IMR-90 (cell line): ENCODE data around the gene CEP41. TPM values are rescaled to one million over a fixed set of nuclear protein-coding genes. Genes with fewer than 3 reads are reported as not detected.

Experiments used
- ATAC-seq: fragments of 200-7000 bp; cut with Tn5 transposase; 2 replicates; pipeline ENCODE4 v1.9.1; 2020; ENCODE audit warnings: low read depth, mild to moderate bottlenecking, moderate library complexity
- BruUV-seq: library from RNA; stranded (reverse); fragments of 400-500 nt; replicated peaks from 2 replicates; lab custom pipeline; 2021; lab: Mats Ljungman, UMichigan
- CTCF ChIA-PET: fragments of 300-600 bp; formaldehyde crosslinking; extraction: SDS; loops from one replicate; lab custom pipeline; 2021; ENCODE audit warnings: antibody characterized with exemption; lab: Yijun Ruan, JAX
- POLR2A ChIA-PET: fragments of 300-600 bp; sonication (Branson Sonifier 250); formaldehyde crosslinking; loops from one replicate; lab custom pipeline; 2022; ENCODE audit warnings: antibody characterized with exemption; ENCODE audit not compliant: unreplicated experiment; lab: Charles Lee
- DNase-seq: peaks from one replicate; pipeline ENCODE4 v3.0.0; 2013
- H2AFZ ChIP-seq: replicated peaks from 2 replicates; pipeline ENCODE3; 2013; ENCODE audit warnings: low read length, mild to moderate bottlenecking; ENCODE audit not compliant: poor library complexity
- H2AK5ac ChIP-seq: 2 replicates; pipeline ENCODE4 v1.6.1; 2013; ENCODE audit warnings: low read depth, low read length, inconsistent platforms
- H2AK9ac ChIP-seq: replicated peaks from 2 replicates; pipeline ENCODE3; 2013; ENCODE audit warnings: mild to moderate bottlenecking, low read depth, low read length, moderate library complexity; ENCODE audit not compliant: poor library complexity
- H2BK120ac ChIP-seq: 2 replicates; pipeline ENCODE4 v1.6.1; 2013; ENCODE audit warnings: low read depth, low read length, inconsistent platforms
- H2BK15ac ChIP-seq: 3 replicates; pipeline ENCODE4 v1.6.1; 2013; ENCODE audit warnings: low read depth, low read length, inconsistent platforms
- H2BK20ac ChIP-seq: 2 replicates; pipeline ENCODE4 v1.6.1; 2013; ENCODE audit warnings: low read depth, mild to moderate bottlenecking, inconsistent platforms, low read length, moderate library complexity
- H2BK5ac ChIP-seq: 2 replicates; pipeline ENCODE4 v1.6.1; 2013; ENCODE audit warnings: mild to moderate bottlenecking, low read depth, low read length, inconsistent platforms; ENCODE audit not compliant: poor library complexity, severe bottlenecking
- H3K14ac ChIP-seq: replicated peaks from 2 replicates; pipeline ENCODE4 v1.6.1; 2013; ENCODE audit warnings: low read depth, low read length, inconsistent platforms
- H3K18ac ChIP-seq: 2 replicates; pipeline ENCODE4 v1.6.1; 2013; ENCODE audit warnings: low read depth, low read length, control low read depth
- H3K23ac ChIP-seq: 2 replicates; pipeline ENCODE4 v1.6.1; 2013; ENCODE audit warnings: low read depth, low read length, inconsistent platforms
- H3K27ac ChIP-seq: 2 replicates; pipeline ENCODE4 v1.5.1; 2013; ENCODE audit warnings: mild to moderate bottlenecking, control low read depth, low read length; ENCODE audit not compliant: insufficient read depth
- H3K27me3 ChIP-seq: 2 replicates; pipeline ENCODE4 v1.6.1; 2013; ENCODE audit warnings: low read length; ENCODE audit not compliant: control insufficient read depth, insufficient read depth
- H3K36me3 ChIP-seq: 2 replicates; pipeline ENCODE4 v1.6.1; 2013; ENCODE audit warnings: low read length, mixed read lengths; ENCODE audit not compliant: control insufficient read depth, insufficient read depth
- H3K4ac ChIP-seq: 2 replicates; pipeline ENCODE4 v1.6.1; 2013; ENCODE audit warnings: low read depth, low read length, inconsistent platforms
- H3K4me1 ChIP-seq: 2 replicates; pipeline ENCODE4 v1.6.1; 2013; ENCODE audit warnings: low read length, mixed read lengths; ENCODE audit not compliant: control insufficient read depth, insufficient read depth
- H3K4me2 ChIP-seq: 2 replicates; pipeline ENCODE4 v1.6.1; 2013; ENCODE audit warnings: low read depth, mild to moderate bottlenecking, control low read depth, low read length, moderate library complexity
- H3K4me3 ChIP-seq: 2 replicates; pipeline ENCODE4 v1.5.1; 2013; ENCODE audit warnings: low read depth, mild to moderate bottlenecking, control low read depth, low read length, moderate library complexity; ENCODE audit not compliant: insufficient read depth
- H3K56ac ChIP-seq: 2 replicates; pipeline ENCODE4 v1.6.1; 2013; ENCODE audit warnings: low read length, inconsistent platforms; ENCODE audit not compliant: insufficient read depth; ENCODE audit errors: extremely low read depth
- H3K79me1 ChIP-seq, 2 experiments: 2 replicates each; pipeline ENCODE4 v1.6.1; 2013; ENCODE audit warnings: low read length in 2 of 2, inconsistent platforms in 1 of 2, low read depth in 1 of 2
- H3K9ac ChIP-seq: 2 replicates; pipeline ENCODE4 v1.6.1; 2013; ENCODE audit warnings: low read depth, low read length, control low read depth
- H3K9me1 ChIP-seq: 2 replicates; pipeline ENCODE4 v1.6.1; 2013; ENCODE audit warnings: low read length, inconsistent platforms; ENCODE audit not compliant: insufficient read depth
- H3K9me3 ChIP-seq: 2 replicates; pipeline ENCODE4 v1.6.1; 2013; ENCODE audit warnings: low read length; ENCODE audit not compliant: control insufficient read depth, insufficient read depth
- H4K20me1 ChIP-seq: 2 replicates; pipeline ENCODE4 v1.6.1; 2013; ENCODE audit warnings: low read length, inconsistent platforms; ENCODE audit not compliant: insufficient read depth
- H4K5ac ChIP-seq: 2 replicates; pipeline ENCODE4 v1.6.1; 2013; ENCODE audit warnings: mild to moderate bottlenecking, low read depth, low read length, control low read depth
- H4K8ac ChIP-seq, 2 experiments: 2 replicates each; pipeline ENCODE4 v1.6.1; 2013; ENCODE audit warnings: low read depth in 2 of 2, low read length in 2 of 2, control low read depth in 1 of 2, inconsistent platforms in 1 of 2
- H4K91ac ChIP-seq: 2 replicates; pipeline ENCODE4 v1.6.1; 2013; ENCODE audit warnings: low read depth, low read length, inconsistent platforms; ENCODE audit not compliant: insufficient read depth
- BHLHE40 ChIP-seq: fragments of 150-350 bp; IDR thresholded peaks from 2 replicates; pipeline ENCODE4 v1.6.1; 2016; ENCODE audit warnings: mild to moderate bottlenecking, low read depth, low read length
- CEBPB ChIP-seq: IDR thresholded peaks from 2 replicates; pipeline ENCODE4 v1.6.1; 2012; ENCODE audit warnings: low read depth, low read length, improper control_type of control experiment
- CHD1 ChIP-seq: IDR thresholded peaks from 2 replicates; pipeline ENCODE4 v1.6.1; 2012; ENCODE audit warnings: low read depth, low read length, improper control_type of control experiment
- FOS ChIP-seq: fragments of 150-350 bp; IDR thresholded peaks from 2 replicates; pipeline ENCODE4 v1.6.1; 2016; ENCODE audit warnings: low read depth, low read length
- MAFK ChIP-seq: IDR thresholded peaks from 2 replicates; pipeline ENCODE4 v1.6.1; 2012; ENCODE audit warnings: low read depth, low read length, improper control_type of control experiment
- MAZ ChIP-seq: IDR thresholded peaks from 2 replicates; pipeline ENCODE4 v1.6.1; 2012; ENCODE audit warnings: low read depth, mild to moderate bottlenecking, low read length, improper control_type of control experiment, moderate library complexity, borderline replicate concordance
- MXI1 ChIP-seq: IDR thresholded peaks from 2 replicates; pipeline ENCODE4 v1.6.1; 2012; ENCODE audit warnings: low read depth, mild to moderate bottlenecking, low read length, moderate library complexity, borderline replicate concordance
- NFE2L2 ChIP-seq: fragments of 150-350 bp; IDR thresholded peaks from 2 replicates; pipeline ENCODE4 v1.6.1; 2016; ENCODE audit warnings: low read depth, mild to moderate bottlenecking, low read length
- RAD21 ChIP-seq: IDR thresholded peaks from 2 replicates; pipeline ENCODE4 v1.6.1; 2012; ENCODE audit warnings: low read length, improper control_type of control experiment
- RCOR1 ChIP-seq: IDR thresholded peaks from 2 replicates; pipeline ENCODE4 v1.6.1; 2012; ENCODE audit warnings: mild to moderate bottlenecking, low read length, improper control_type of control experiment; ENCODE audit not compliant: insufficient replicate concordance
- RFX5 ChIP-seq: IDR thresholded peaks from 2 replicates; pipeline ENCODE4 v1.8.0; 2012; ENCODE audit warnings: low read depth, mild to moderate bottlenecking, low read length, moderate library complexity
- WGBS, 2 experiments: methylation state at CpG; one replicate each; pipeline versions ENCODE4 v1.1.5 to v1.1.7; 2013; ENCODE audit warnings: missing lambda C conversion rate in 2 of 2; ENCODE audit not compliant: insufficient read length in 1 of 2; ENCODE audit errors: extremely low coverage in 2 of 2; 5-methylcytosine and 5-hydroxymethylcytosine counted together
- dilution Hi-C: fragments of 300-500 bp; cut with HindIII; formaldehyde crosslinking; loops from one replicate; pipeline ENCODE4 v1.14.3; 2018; ENCODE audit warnings: low sequenced_read_pairs; ENCODE audit not compliant: unreplicated experiment
- in situ Hi-C: fragments of 300-500 bp; cut with MboI; formaldehyde crosslinking; loops from 3 replicates; pipeline ENCODE4 v1.14.3; 2019; ENCODE audit warnings: low sequenced_read_pairs, inconsistent platforms, mixed read lengths
- intact Hi-C: fragments of 100-400 bp; cut with micrococcal nuclease; formaldehyde crosslinking; loops from 2 replicates; pipeline ENCODE4 v1.10.0; 2022
- polyA plus RNA-seq, 3 experiments: library from polyadenylated mRNA; depleted of rRNA; stranded (reverse); fragments of >200 nt; gene quantifications; 2 replicates each; pipeline ENCODE4 v1.2.3, GENCODE V29; 2012; ENCODE audit warnings: low replicate concordance in 1 of 3
- total RNA-seq: library from RNA; depleted of rRNA; stranded (reverse); fragments of >200 nt; gene quantifications from 2 replicates; pipeline ENCODE4 v1.2.3, GENCODE V29; 2012
- TF ChIP-seq, protein P1 (sequence below): conservative IDR thresholded peaks from 2 replicates; pipeline ENCODE4 v1.5.1; 2012; ENCODE audit warnings: mild to moderate bottlenecking, low read depth, low read length, improper control_type of control experiment
- TF ChIP-seq, protein P2 (sequence below): fragments of 150-350 bp; IDR thresholded peaks from 2 replicates; pipeline ENCODE4 v1.6.1; 2016; ENCODE audit warnings: low read depth, mild to moderate bottlenecking, low read length, moderate library complexity, borderline replicate concordance
- TF ChIP-seq, protein P3 (sequence below): fragments of 150-350 bp; IDR thresholded peaks from 2 replicates; pipeline ENCODE4 v1.6.1; 2017; ENCODE audit warnings: mild to moderate bottlenecking, antibody characterized with exemption, low read length, low read depth

Gene CEP41
- total and polyA plus RNA-seq, 2 of the 4 experiments (the other 2 are of a cell fraction): 12.2 to 21.9 TPM

DNA sequence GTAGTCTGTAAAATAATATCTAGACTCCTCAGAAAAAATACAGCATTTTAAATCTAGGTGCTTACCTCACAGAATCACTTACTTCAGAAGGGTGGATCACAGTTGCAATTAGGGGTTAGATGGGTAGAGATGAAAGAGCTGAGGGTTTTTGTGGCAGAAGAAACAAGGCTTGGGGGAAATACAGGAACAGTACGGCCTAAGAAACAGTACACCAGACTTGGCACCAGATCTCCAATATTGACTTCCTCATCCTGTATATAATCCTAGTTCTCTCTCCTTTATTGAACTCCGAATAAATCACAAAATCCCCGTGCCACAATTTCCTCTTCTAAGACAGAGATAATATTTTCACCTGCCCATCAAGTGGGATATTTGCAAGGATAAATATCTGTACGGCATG lies 14.3 kb downstream of the CEP41 start:
- CTCF ChIA-PET: no interaction called here
- Histone ChIP-seq H3K9me1 (peaks cover 9% of the 10 kb centered on the region), H3K9ac (no peak overlapping the region), H4K20me1 (no peaks in the 10 kb centered on the region), H3K9me3 (no peaks in the 10 kb centered on the region), H2AK9ac (no peak overlapping the region), H3K79me1 (peaks cover 0 to 20% of the 10 kb centered on the region in 2 experiments; a peak in 3 of 4 replicates), H4K91ac (no peak overlapping the region), H2BK5ac (no peak overlapping the region), H2BK120ac (no peak overlapping the region), H3K4me3 (no peak overlapping the region), H3K18ac (no peak overlapping the region), H4K5ac (no peak overlapping the region), H2AK5ac (no peak overlapping the region), H3K4ac (no peak overlapping the region), H3K14ac (no peak overlapping the region), H3K4me1 (peaks cover 8% of the 10 kb centered on the region), H3K23ac (no peak overlapping the region), H2BK15ac (no peak overlapping the region), H3K56ac (no peak overlapping the region), H4K8ac (no peak overlapping the region), H3K36me3 (no peaks in the 10 kb centered on the region), H3K27me3 (no peaks in the 10 kb centered on the region), H2AFZ (no peak overlapping the region), H3K4me2 (no peak overlapping the region), H3K27ac (no peak overlapping the region), H2BK20ac (no peak overlapping the region)
- BruUV-seq: no TSS peak
- POLR2A ChIA-PET: no interaction called here
- intact Hi-C loops (no loop called here), in situ Hi-C loops (no loop called here), dilution Hi-C loops (no loop called here)
- DNase-seq: no peak
- no peak for ATAC-seq
- TF ChIP-seq, protein P1, sequence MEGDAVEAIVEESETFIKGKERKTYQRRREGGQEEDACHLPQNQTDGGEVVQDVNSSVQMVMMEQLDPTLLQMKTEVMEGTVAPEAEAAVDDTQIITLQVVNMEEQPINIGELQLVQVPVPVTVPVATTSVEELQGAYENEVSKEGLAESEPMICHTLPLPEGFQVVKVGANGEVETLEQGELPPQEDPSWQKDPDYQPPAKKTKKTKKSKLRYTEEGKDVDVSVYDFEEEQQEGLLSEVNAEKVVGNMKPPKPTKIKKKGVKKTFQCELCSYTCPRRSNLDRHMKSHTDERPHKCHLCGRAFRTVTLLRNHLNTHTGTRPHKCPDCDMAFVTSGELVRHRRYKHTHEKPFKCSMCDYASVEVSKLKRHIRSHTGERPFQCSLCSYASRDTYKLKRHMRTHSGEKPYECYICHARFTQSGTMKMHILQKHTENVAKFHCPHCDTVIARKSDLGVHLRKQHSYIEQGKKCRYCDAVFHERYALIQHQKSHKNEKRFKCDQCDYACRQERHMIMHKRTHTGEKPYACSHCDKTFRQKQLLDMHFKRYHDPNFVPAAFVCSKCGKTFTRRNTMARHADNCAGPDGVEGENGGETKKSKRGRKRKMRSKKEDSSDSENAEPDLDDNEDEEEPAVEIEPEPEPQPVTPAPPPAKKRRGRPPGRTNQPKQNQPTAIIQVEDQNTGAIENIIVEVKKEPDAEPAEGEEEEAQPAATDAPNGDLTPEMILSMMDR: no peak
- TF ChIP-seq MAZ (no peak), RCOR1 (no peak), FOS (no peak), BHLHE40 (no peak), CHD1 (no peak), NFE2L2 (no peak), MAFK (no peak), RFX5 (no peak), RAD21 (no peak), MXI1 (no peak), CEBPB (no peak)
- TF ChIP-seq, protein P2, sequence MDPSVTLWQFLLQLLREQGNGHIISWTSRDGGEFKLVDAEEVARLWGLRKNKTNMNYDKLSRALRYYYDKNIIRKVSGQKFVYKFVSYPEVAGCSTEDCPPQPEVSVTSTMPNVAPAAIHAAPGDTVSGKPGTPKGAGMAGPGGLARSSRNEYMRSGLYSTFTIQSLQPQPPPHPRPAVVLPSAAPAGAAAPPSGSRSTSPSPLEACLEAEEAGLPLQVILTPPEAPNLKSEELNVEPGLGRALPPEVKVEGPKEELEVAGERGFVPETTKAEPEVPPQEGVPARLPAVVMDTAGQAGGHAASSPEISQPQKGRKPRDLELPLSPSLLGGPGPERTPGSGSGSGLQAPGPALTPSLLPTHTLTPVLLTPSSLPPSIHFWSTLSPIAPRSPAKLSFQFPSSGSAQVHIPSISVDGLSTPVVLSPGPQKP: no peak
- TF ChIP-seq, protein P3, sequence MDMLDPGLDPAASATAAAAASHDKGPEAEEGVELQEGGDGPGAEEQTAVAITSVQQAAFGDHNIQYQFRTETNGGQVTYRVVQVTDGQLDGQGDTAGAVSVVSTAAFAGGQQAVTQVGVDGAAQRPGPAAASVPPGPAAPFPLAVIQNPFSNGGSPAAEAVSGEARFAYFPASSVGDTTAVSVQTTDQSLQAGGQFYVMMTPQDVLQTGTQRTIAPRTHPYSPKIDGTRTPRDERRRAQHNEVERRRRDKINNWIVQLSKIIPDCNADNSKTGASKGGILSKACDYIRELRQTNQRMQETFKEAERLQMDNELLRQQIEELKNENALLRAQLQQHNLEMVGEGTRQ: no peak
- no CpG with 5 or more reads among the region's 4 CpGs for WGBS, 2 experiments
